ENCODE measurements around the gene CLTCL1.

CLTCL1 gene

GRCh38 chr22:19244600-19245352 lies 46.7 kb downstream of the CLTCL1 start:
- DNase-seq (ENCODE audit: low read depth) = no peak

GRCh38 chr22:19242699-19243098 lies 48.8 kb downstream of the CLTCL1 start:
- no peak for DNase-seq (ENCODE audit: low read depth)

GRCh38 chr22:19241593-19241906 lies 50.0 kb downstream of the CLTCL1 start:
- DNase-seq (ENCODE audit: low read depth) = no peak

GRCh38 chr22:19240813-19241592 lies 50.5 kb downstream of the CLTCL1 start:
- DNase-seq (ENCODE audit: low read depth) = no peak

GRCh38 chr22:19239464-19239863 lies 52.1 kb downstream of the CLTCL1 start:
- DNase-seq (ENCODE audit: low read depth) = no peak

GRCh38 chr22:19238900-19239299 lies 52.6 kb downstream of the CLTCL1 start:
- DNase-seq (ENCODE audit: low read depth) = no peak

GRCh38 chr22:19235874-19236273 lies 55.6 kb downstream of the CLTCL1 start:
- DNase-seq (ENCODE audit: low read depth) = no peak

GRCh38 chr22:19234126-19234896 lies 57.2 kb downstream of the CLTCL1 start:
- no peak for DNase-seq (ENCODE audit: low read depth)

- no peak for DNase-seq (ENCODE audit: low read depth)
These were observed 58.3 kb downstream of the CLTCL1 start for GRCh38 chr22:19233189-19233661.

GRCh38 chr22:19232623-19233022 lies 58.9 kb downstream of the CLTCL1 start:
- no peak for DNase-seq (ENCODE audit: low read depth)

- no peak for DNase-seq (ENCODE audit: low read depth)
These were observed 59.5 kb downstream of the CLTCL1 start for GRCh38 chr22:19231986-19232385.

GRCh38 chr22:19229600-19229999 lies 61.9 kb downstream of the CLTCL1 start:
- DNase-seq (ENCODE audit: low read depth) = no peak

GRCh38 chr22:19228179-19228578 lies 63.3 kb downstream of the CLTCL1 start:
- DNase-seq (ENCODE audit: low read depth) = no peak

- DNase-seq (ENCODE audit: low read depth) = no peak
These were observed 65.1 kb downstream of the CLTCL1 start for GRCh38 chr22:19226428-19226827.

- no peak for DNase-seq (ENCODE audit: low read depth)
These were observed 66.0 kb downstream of the CLTCL1 start for GRCh38 chr22:19225560-19225959.

- DNase-seq (ENCODE audit: low read depth) = no peak
These were observed 66.5 kb downstream of the CLTCL1 start for GRCh38 chr22:19224985-19225384.

GRCh38 chr22:19224557-19224956 lies 67.0 kb downstream of the CLTCL1 start:
- DNase-seq (ENCODE audit: low read depth) = no peak

GRCh38 chr22:19223617-19224016 lies 67.9 kb downstream of the CLTCL1 start:
- no peak for DNase-seq (ENCODE audit: low read depth)

- no peak for DNase-seq (ENCODE audit: low read depth)
These were observed 68.4 kb downstream of the CLTCL1 start for GRCh38 chr22:19223110-19223509.

- no peak for DNase-seq (ENCODE audit: low read depth)
These were observed 69.1 kb downstream of the CLTCL1 start for GRCh38 chr22:19222242-19223005.

GRCh38 chr22:19220867-19221266 lies 70.7 kb downstream of the CLTCL1 start:
- DNase-seq (ENCODE audit: low read depth) = no peak

All from GM04503 (cell line).